ENCODE measurements around the gene MIPOL1. TPM values are rescaled to one million over a fixed set of nuclear protein-coding genes. Genes with fewer than 3 reads are reported as not detected.

MIPOL1 gene
- total and polyA plus RNA-seq, 2 of the 13 experiments (the other 11 are each of a cell fraction or from before 2014, with no cell fraction given) = 8.6 to 34.2 TPM

DNA sequence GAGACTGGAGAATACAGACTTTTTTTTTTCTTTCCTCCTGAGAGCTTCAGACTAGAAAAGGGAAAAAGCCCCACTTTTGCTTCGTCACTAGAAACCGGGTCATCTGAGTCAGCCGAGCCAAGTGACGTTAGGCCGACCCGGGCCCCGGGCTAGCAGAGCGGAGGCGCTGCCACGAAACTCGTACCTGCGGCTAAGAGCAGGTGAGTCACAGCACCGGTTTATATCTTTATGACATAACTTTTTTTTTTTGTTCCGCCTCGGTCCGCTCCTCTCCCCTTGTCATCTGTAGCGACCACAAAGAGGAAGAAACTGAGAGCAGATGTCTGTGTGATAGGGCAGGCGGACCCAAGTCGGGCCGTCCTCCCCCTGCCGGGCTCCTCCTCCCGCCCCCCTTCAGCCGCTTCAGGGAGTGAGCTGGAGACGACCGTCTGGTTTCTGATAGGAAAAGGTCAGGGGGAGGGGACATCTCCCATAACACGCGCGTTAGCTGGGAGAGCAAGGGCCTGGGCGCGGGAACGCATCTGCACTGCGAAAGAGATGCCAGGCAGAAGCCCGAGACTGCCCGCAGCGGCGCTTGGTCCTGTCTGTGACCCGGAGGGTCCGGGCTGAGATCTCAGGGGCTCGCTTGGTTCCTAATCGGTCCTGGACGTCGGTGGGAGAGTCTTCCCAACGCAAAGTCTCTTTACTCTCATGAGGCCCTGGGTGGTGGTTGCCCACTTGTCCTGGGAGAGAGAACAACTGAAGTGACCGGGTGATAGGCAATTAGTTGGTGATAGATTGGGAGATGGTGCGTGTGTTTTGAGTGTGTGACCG lies 398.3 kb downstream of the MIPOL1 start (continued):
- peak; percentile 94; the same call in 1 of the 2 replicates for TF ChIP-seq SNAPC5 (CRISPR knock-in tag; IDR thresholded peaks at IDR 0.05; ENCODE audit: borderline replicate concordance)
- TF ChIP-seq TFAP4 (IDR thresholded peaks at IDR 0.05; ENCODE audit: borderline replicate concordance, low read depth) = peak; percentile 79; the same call in 1 of the 2 replicates
- TF ChIP-seq FOSL1 (CRISPR knock-in tag; IDR thresholded peaks at IDR 0.05; ENCODE audit: borderline replicate concordance) = no peak
- TF ChIP-seq ZNF549 (CRISPR knock-in tag; IDR thresholded peaks at IDR 0.05) = no peak
- peak; percentile 85; the same call in 1 of the 2 replicates for TF ChIP-seq KDM5A (IDR thresholded peaks at IDR 0.05; ENCODE audit: borderline replicate concordance, low read length)
- TF ChIP-seq BRD4 (CRISPR knock-in tag; IDR thresholded peaks at IDR 0.05) = peak; percentile 92
- peak; percentile 88 for TF ChIP-seq DBP (CRISPR knock-in tag; IDR thresholded peaks at IDR 0.05; ENCODE audit: not compliant biosample characterization)
- peak; percentile 44; the same call in 1 of the 2 replicates for TF ChIP-seq ZNF333 (CRISPR knock-in tag; IDR thresholded peaks at IDR 0.05; ENCODE audit: borderline replicate concordance)
- peak; percentile 98 for TF ChIP-seq MTA1 (CRISPR knock-in tag; IDR thresholded peaks at IDR 0.05; ENCODE audit: borderline replicate concordance)
- TF ChIP-seq, protein P1, sequence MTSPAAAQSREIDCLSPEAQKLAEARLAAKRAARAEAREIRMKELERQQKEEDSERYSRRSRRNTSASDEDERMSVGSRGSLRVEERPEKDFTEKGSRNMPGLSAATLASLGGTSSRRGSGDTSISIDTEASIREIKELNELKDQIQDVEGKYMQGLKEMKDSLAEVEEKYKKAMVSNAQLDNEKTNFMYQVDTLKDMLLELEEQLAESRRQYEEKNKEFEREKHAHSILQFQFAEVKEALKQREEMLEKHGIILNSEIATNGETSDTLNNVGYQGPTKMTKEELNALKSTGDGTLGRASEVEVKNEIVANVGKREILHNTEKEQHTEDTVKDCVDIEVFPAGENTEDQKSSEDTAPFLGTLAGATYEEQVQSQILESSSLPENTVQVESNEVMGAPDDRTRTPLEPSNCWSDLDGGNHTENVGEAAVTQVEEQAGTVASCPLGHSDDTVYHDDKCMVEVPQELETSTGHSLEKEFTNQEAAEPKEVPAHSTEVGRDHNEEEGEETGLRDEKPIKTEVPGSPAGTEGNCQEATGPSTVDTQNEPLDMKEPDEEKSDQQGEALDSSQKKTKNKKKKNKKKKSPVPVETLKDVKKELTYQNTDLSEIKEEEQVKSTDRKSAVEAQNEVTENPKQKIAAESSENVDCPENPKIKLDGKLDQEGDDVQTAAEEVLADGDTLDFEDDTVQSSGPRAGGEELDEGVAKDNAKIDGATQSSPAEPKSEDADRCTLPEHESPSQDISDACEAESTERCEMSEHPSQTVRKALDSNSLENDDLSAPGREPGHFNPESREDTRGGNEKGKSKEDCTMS (CRISPR knock-in tag; conservative IDR thresholded peaks at IDR 0.05) = no peak
- TF ChIP-seq ZNF331 (CRISPR knock-in tag; IDR thresholded peaks at IDR 0.05) = peak; percentile 93
- TF ChIP-seq, protein P2, sequence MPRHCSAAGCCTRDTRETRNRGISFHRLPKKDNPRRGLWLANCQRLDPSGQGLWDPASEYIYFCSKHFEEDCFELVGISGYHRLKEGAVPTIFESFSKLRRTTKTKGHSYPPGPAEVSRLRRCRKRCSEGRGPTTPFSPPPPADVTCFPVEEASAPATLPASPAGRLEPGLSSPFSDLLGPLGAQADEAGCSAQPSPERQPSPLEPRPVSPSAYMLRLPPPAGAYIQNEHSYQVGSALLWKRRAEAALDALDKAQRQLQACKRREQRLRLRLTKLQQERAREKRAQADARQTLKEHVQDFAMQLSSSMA (CRISPR knock-in tag; IDR thresholded peaks at IDR 0.05) = no peak
- peak; percentile 38; the same call in 1 of the 2 replicates for TF ChIP-seq ATRX (CRISPR knock-in tag; IDR thresholded peaks at IDR 0.05; ENCODE audit: borderline replicate concordance)
- peak; percentile 89 for TF ChIP-seq ZNF335 (CRISPR knock-in tag; IDR thresholded peaks at IDR 0.05)
- no peak; the same call in 1 of the 2 replicates for TF ChIP-seq MEIS1 (CRISPR knock-in tag; IDR thresholded peaks at IDR 0.05; ENCODE audit: borderline replicate concordance)
- TF ChIP-seq RXRB (CRISPR knock-in tag; IDR thresholded peaks at IDR 0.05; ENCODE audit: borderline replicate concordance) = no peak; the same call in none of the 2 replicates
- TF ChIP-seq, protein P3, sequence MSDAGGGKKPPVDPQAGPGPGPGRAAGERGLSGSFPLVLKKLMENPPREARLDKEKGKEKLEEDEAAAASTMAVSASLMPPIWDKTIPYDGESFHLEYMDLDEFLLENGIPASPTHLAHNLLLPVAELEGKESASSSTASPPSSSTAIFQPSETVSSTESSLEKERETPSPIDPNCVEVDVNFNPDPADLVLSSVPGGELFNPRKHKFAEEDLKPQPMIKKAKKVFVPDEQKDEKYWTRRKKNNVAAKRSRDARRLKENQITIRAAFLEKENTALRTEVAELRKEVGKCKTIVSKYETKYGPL (CRISPR knock-in tag; IDR thresholded peaks at IDR 0.05) = 0 out of 2 replicates have a peak, but pooled peaks have one; percentile 38
- peak; percentile 97 for TF ChIP-seq ZFP37 (CRISPR knock-in tag; IDR thresholded peaks at IDR 0.05; ENCODE audit: borderline replicate concordance)
- no peak for TF ChIP-seq EZH2 (conservative IDR thresholded peaks at IDR 0.05; ENCODE audit: low read depth, low read length)
- peak; percentile 65; the same call in 1 of the 2 replicates for TF ChIP-seq FOXJ3 (CRISPR knock-in tag; IDR thresholded peaks at IDR 0.05; ENCODE audit: borderline replicate concordance)
- TF ChIP-seq ZNF607 (CRISPR knock-in tag; IDR thresholded peaks at IDR 0.05; ENCODE audit: borderline replicate concordance) = peak; percentile 28
